Body of pancreas (tissue), 4 donors: ENCODE measurements around the gene P4HA3.

Experiments
- CTCF ChIP-seq, 7 experiments: fragments of 450-650 bp in 4 of 7; fragments of 200-600 bp in 3 of 7; sonication (generic) in 3 of 7; IDR thresholded peaks; one replicate each; pipeline ENCODE4 v1.5.1; 2016 to 2019; ENCODE audit warnings: antibody characterized with exemption in 7 of 7
- POLR2A ChIP-seq, 3 donors: fragments of 450-650 bp; IDR thresholded peaks; one replicate each; pipeline ENCODE4 v1.6.1; 2016; ENCODE audit warnings: antibody characterized with exemption in 3 of 3, mild to moderate bottlenecking in 2 of 3

GRCh38 chr11:74354036-74354435, 42.6 kb upstream of the P4HA3 start:
- TF ChIP-seq CTCF (IDR thresholded peaks at IDR 0.05) (no peak), POLR2A (IDR thresholded peaks at IDR 0.05) (no peak)
